Right ventricle myocardium inferior (tissue), 1 donor: ENCODE results near the gene ZNF280B. TPM values are rescaled to one million over a fixed set of nuclear protein-coding genes. Genes with fewer than 3 reads are reported as not detected.
"Not testable (repeated sequence)": the region's sequence is repeated elsewhere in the genome, so short reads cannot be mapped to it uniquely, and the experiment has no call there.

Experiments used
- ATAC-seq: fragments of 200-7000 bp; cut with Tn5 transposase; one replicate; pipeline ENCODE4 v1.9.1; 2020; ENCODE audit warnings: mild to moderate bottlenecking, moderate library complexity
- DNase-seq: peaks from one replicate; pipeline ENCODE4 v3.0.0; 2021; ENCODE audit errors: missing footprints
- intact Hi-C: fragments of 100-400 bp; cut with DNase I; formaldehyde crosslinking; loops from one replicate; pipeline ENCODE4 v1.11.0; 2022
- total RNA-seq: library from RNA; stranded (reverse); fragmentation: NEBNext Ultra II Directional; extraction: Animal tissue kit (Norgen Biotek cat#: 25700); gene quantifications from one replicate; pipeline ENCODE4 v1.2.1, GENCODE V29; 2021
- donor health status: DM: no; HTN: yes; CAD: no; lungs with severe emphysema.

The ZNF280B gene
- total RNA-seq, 1 donor from 2014 or later: 0.49 TPM

DNA sequence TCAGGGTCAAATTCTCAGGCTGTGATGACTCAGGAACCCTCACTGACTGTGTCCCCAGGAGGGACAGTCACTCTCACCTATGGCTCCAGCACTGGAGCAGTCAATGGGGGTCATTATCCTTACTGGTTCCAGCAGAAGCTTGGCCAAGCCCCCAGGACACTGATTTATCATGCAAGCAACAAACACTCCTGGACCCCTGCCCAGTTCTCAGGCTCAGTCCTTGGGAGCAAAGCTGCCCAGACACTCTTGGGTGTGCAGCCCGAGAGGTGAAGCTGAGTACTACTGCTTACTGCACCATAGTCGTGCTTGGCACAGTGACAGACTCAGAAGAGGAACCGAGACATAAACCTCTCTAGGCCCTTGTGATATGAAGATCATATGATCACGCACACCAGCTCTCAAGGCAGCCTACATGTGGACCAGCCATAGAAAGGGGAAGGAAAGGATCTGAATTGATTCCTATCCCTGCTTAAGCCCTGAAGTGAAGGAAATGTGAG is 58.2 kb downstream of the ZNF280B start:
- no peak for ATAC-seq
- intact Hi-C loops: no loop called here

DNA sequence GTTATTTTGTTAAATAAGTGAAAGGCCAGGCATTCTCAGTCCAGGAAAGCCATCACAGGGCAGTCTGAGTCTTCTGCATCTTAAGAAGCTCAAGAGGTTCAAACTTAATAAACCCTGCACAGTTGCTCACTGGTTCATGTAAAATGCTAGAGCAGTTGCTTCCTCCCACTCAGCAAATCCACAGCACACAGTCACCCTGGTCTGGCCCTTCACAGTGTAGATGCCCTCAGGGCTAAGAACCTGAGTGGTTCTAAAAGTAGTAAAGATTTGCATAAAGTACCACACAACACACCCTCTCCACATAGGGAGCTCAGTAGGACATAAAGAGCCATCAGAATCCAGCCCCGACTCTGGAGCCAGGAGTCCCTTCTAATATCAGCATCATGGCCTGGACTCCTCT is 58.7 kb downstream of the ZNF280B start:
- intact Hi-C loops: no loop called here
- DNase-seq (no peak), ATAC-seq (no peak)

More for the DNA sequence above, 58.2 kb downstream of the ZNF280B start:
- no peak for DNase-seq

GRCh38 chr22:22446517-22446916 is 62.0 kb downstream of the ZNF280B start:
- no peak for ATAC-seq
- DNase-seq: no peak
- intact Hi-C loops: no loop called here

DNA sequence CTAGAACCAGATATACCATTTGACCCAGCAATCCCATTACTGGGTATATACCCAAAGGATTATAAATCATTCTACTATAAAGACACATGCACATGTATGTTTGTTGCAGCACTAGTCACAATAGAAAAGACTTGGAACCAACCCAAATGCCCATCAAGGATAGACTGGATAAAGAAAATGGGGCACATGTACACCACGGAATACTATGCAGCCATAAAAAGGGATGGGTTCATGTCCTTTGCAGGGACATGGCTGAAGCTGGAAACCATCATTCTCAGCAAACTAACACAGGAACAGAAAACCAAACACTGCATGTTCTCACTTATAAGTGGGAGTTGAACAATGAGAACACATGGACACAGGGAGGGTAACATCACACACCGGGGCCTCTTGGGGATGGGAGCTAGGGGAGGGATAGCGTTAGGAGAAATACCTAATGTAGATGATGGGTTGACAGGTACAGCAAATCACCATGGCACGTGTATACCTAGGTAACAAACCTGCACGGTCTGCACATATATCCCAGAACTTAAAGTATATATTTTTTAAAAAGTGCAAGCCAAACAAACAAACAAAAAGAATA is 64.4 kb downstream of the ZNF280B start:
- ATAC-seq, DNase-seq, intact Hi-C loops: not testable (repeated sequence)

GRCh38 chr22:22442928-22443709 is 65.4 kb downstream of the ZNF280B start:
- DNase-seq: no peak
- intact Hi-C loops: no loop called here
- ATAC-seq: no peak

DNA sequence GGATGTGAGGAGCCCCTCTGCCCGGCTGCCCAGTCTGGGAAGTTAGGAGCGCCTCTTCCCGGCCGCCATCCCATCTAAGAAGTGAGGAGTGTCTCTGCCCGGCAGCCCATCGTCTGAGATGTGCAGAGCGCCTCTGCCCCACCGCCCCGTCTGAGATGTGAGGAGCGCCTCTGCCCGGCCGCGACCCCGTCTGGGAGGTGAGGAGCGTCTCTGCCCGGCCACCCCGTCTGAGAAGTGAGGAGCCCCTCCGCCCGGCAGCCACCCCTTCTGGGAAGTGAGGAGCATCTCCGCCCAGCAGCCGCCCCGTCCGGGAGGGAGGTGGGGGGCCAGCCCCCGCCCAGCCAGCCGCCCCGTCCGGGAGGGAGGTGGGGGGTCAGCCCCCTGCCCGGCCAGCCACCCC is 66.9 kb downstream of the ZNF280B start:
- intact Hi-C loops, ATAC-seq, DNase-seq: not testable (repeated sequence)

GRCh38 chr22:22440188-22440587 is 68.4 kb downstream of the ZNF280B start:
- ATAC-seq (no peak), DNase-seq (no peak)
- intact Hi-C loops: no loop called here

Other genes starting within 250 kb of the ZNF280B start
- gene ZNF280A, start 11.5 kb upstream of the ZNF280B start, total RNA-seq: not detected
- not detected for gene PRAME, start 50.5 kb upstream of the ZNF280B start, total RNA-seq
- not detected for gene GGTLC2, start 135.9 kb upstream of the ZNF280B start, total RNA-seq